Measurements from ENCODE around the gene EPHB3.

DNA sequence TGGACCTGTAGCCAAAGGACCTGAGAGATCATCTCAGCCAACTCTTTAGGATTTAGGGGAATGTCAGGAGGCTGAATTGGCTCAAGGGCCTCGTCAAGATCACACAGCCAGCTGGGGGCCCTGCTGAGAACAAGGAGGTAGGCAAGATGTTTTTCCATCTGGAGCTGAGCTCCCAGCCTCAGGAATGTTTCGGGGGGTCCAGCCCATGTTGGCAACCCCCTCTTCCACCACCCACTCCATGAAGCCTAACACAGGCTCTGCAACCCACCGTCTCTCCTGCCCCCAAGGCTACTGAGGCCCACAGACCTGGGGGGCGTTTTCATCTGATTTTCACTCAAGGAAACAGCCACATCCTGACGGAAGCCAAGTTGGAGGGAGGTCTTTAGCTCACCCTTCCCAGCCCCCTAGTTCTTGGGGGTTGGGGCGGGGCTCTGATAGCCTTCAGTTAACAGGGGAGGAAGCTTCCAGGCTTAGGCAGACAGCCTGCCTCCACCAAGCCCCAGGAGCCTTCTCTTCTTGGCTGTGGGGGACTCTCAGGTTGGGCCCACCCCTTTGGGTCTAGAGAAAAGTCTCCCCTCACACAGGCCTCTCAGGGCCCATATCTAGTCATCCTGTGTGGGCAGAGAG lies 48.8 kb downstream of the EPHB3 start:
- TF ChIP-seq CTCF (IDR thresholded peaks at IDR 0.05) (no peak), POLR2A (IDR thresholded peaks at IDR 0.05) (no peak)
